Upper lobe of left lung (tissue), 6 donors: ENCODE measurements around the gene NTPCR. TPM values are rescaled to one million over a fixed set of nuclear protein-coding genes. Genes with fewer than 3 reads are reported as not detected.

Source experiments
- ATAC-seq, 2 donors: fragments of 200-7000 bp; cut with Tn5 transposase; one replicate each; pipeline ENCODE4 v1.9.1; 2022; ENCODE audit warnings: mild to moderate bottlenecking in 2 of 2, moderate library complexity in 2 of 2; ENCODE audit not compliant: low FRiP score in 2 of 2
- DNase-seq, 2 donors: peaks; one replicate each; pipeline ENCODE4 v3.0.0-alpha.2; 2019 to 2020
- H3K27ac ChIP-seq, 4 donors: fragments of 200-600 bp; sonication (generic); one replicate each; pipeline ENCODE4 v1.5.1; 2016 to 2019
- H3K27me3 ChIP-seq, 4 donors: fragments of 200-600 bp; sonication (generic); one replicate each; pipeline ENCODE4 v1.5.1; 2017 to 2019
- H3K36me3 ChIP-seq, 4 donors: fragments of 200-600 bp; sonication (generic); one replicate each; pipeline ENCODE4 v1.5.1; 2016 to 2019
- H3K4me1 ChIP-seq, 4 donors: fragments of 200-600 bp; sonication (generic); one replicate each; pipeline ENCODE4 v1.5.1; 2018 to 2019
- H3K4me3 ChIP-seq, 4 donors: fragments of 200-600 bp; sonication (generic); one replicate each; pipeline ENCODE4 v1.5.1; 2017 to 2019; ENCODE audit warnings: mild to moderate bottlenecking in 2 of 4, moderate library complexity in 1 of 4
- H3K9me3 ChIP-seq, 4 donors: fragments of 200-600 bp; sonication (generic); one replicate each; pipeline ENCODE4 v1.5.1; 2018 to 2019
- EP300 ChIP-seq, 4 donors: sonication (generic); formaldehyde crosslinking; IDR thresholded peaks; one replicate each; pipeline ENCODE4 v1.5.1; 2017; ENCODE audit warnings: antibody characterized with exemption in 4 of 4, control low read depth in 2 of 4
- POLR2A ChIP-seq, 4 donors: fragments of 450-650 bp; IDR thresholded peaks; one replicate each; pipeline ENCODE4 v1.5.1; 2016 to 2017; ENCODE audit warnings: antibody characterized with exemption in 4 of 4, mild to moderate bottlenecking in 2 of 4
- POLR2AphosphoS5 ChIP-seq, 2 donors: sonication (generic); formaldehyde crosslinking; IDR thresholded peaks; one replicate each; pipeline ENCODE4 v1.5.1; 2017; ENCODE audit warnings: antibody characterized with exemption in 2 of 2
- WGBS, 2 donors: methylation state at CpG; one replicate each; pipeline ENCODE4 v1.1.5; 2017 to 2018; 5-methylcytosine and 5-hydroxymethylcytosine counted together
- total RNA-seq, 6 donors: library from RNA; depleted of rRNA in 4 of 6; stranded (reverse); fragments of >200 nt in 4 of 6; gene quantifications; one replicate each; pipeline versions ENCODE4 v1.1.0 to v1.2.1, GENCODE V29; 2016 to 2021
- TF ChIP-seq, protein P1 (sequence below), 6 experiments: fragments of 450-650 bp in 4 of 6; fragments of 200-600 bp in 2 of 6; sonication (generic) in 2 of 6; IDR thresholded peaks; one replicate each; pipeline ENCODE4 v1.5.1; 2016 to 2019; ENCODE audit warnings: antibody characterized with exemption in 6 of 6
- donor health status: DM: no; HTN: no; CAD: no; lungs with moderate emphysema.
- donor health status: DM: no; HTN: yes; CAD: no; lungs with severe emphysema.

NTPCR gene
- total RNA-seq, 6 donors from 2014 or later: 15.2 to 35.5 (median 21.2) TPM

DNA sequence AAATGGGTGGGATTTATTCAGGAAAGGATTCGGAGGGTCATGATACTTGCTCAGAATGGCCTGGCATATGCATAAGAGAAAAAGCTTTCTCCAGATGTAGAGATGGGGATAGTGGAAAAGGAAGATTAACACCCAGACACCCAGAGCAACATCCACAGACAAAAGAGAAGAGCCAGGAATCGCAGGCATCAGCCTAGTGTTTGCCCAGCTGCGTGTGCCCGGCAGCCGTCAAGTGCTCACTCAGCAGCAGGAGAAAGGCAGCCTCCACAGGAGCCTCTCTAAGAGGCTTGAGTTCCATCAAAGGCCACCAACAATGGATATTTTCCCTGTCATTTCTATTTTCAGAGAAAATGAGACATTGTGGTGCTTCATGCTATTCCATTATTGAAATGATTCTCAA, 54.7 kb downstream of the NTPCR start:
- DNase-seq (no peak), ATAC-seq (no peak)
- H3K27me3 ChIP-seq: no peaks in the 10 kb centered on the region
- no peaks in the 10 kb centered on the region for H3K36me3 ChIP-seq
- no peak overlapping the region for H3K4me3 ChIP-seq
- WGBS, 2 donors: 77 to 90% methylated on average over 5 of the region's 5 CpGs
- H3K4me1 ChIP-seq: no peaks in the 10 kb centered on the region
- H3K27ac ChIP-seq: no peak overlapping the region
- no peaks in the 10 kb centered on the region for H3K9me3 ChIP-seq
- TF ChIP-seq EP300 (IDR thresholded peaks at IDR 0.05) (no peak), POLR2AphosphoS5 (IDR thresholded peaks at IDR 0.05) (no peak), POLR2A (IDR thresholded peaks at IDR 0.05) (no peak)
- TF ChIP-seq, protein P1, sequence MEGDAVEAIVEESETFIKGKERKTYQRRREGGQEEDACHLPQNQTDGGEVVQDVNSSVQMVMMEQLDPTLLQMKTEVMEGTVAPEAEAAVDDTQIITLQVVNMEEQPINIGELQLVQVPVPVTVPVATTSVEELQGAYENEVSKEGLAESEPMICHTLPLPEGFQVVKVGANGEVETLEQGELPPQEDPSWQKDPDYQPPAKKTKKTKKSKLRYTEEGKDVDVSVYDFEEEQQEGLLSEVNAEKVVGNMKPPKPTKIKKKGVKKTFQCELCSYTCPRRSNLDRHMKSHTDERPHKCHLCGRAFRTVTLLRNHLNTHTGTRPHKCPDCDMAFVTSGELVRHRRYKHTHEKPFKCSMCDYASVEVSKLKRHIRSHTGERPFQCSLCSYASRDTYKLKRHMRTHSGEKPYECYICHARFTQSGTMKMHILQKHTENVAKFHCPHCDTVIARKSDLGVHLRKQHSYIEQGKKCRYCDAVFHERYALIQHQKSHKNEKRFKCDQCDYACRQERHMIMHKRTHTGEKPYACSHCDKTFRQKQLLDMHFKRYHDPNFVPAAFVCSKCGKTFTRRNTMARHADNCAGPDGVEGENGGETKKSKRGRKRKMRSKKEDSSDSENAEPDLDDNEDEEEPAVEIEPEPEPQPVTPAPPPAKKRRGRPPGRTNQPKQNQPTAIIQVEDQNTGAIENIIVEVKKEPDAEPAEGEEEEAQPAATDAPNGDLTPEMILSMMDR (IDR thresholded peaks at IDR 0.05): no peak

- Histone ChIP-seq H3K9me3 (no peaks in the 10 kb centered on the region), H3K4me1 (no peaks in the 10 kb centered on the region), H3K27me3 (no peaks in the 10 kb centered on the region), H3K36me3 (no peaks in the 10 kb centered on the region), H3K27ac (no peak overlapping the region), H3K4me3 (no peak overlapping the region)
- 91 to 100% methylated on average over 8 of the region's 8 CpGs for WGBS, 2 donors
- no peak for TF ChIP-seq POLR2AphosphoS5 (IDR thresholded peaks at IDR 0.05)
- TF ChIP-seq EP300 (IDR thresholded peaks at IDR 0.05): no peak
- TF ChIP-seq POLR2A (IDR thresholded peaks at IDR 0.05): no peak
- TF ChIP-seq, protein P1 (IDR thresholded peaks at IDR 0.05): no peak
- no peak for DNase-seq
- ATAC-seq: no peak
Observed at GRCh38 chr1:233005703-233006102, 55.3 kb downstream of the NTPCR start.

DNA sequence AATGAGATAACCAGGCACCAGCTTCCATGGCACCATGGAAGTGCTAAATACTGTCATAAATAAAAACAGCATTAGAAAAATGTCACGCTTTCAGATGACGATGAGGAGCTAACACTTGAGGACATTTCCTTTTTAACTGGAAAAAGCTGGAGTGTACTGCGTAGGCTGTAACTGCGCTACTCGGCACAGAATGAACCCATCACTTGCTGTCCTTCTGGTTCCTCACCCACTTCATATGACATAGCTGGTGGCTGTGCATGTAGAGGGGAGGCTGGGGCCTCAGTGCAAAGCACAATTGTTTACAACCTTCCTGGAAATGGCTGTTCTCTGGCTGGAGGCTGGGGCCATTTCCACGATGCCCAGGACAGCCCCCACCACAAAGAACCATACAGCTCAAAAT, 55.7 kb downstream of the NTPCR start:
- TF ChIP-seq, protein P1 (IDR thresholded peaks at IDR 0.05): no peak
- TF ChIP-seq EP300 (IDR thresholded peaks at IDR 0.05) (no peak), POLR2AphosphoS5 (IDR thresholded peaks at IDR 0.05) (no peak)
- 85 to 92% methylated on average over 6 of the region's 6 CpGs for WGBS, 2 donors
- H3K4me1 ChIP-seq: no peaks in the 10 kb centered on the region
- H3K27me3 ChIP-seq: no peaks in the 10 kb centered on the region
- no peak for DNase-seq
- no peak overlapping the region for H3K27ac ChIP-seq
- H3K36me3 ChIP-seq: no peaks in the 10 kb centered on the region
- ATAC-seq: no peak
- no peaks in the 10 kb centered on the region for H3K9me3 ChIP-seq
- no peak overlapping the region for H3K4me3 ChIP-seq

GRCh38 chr1:233006541-233006973, 56.1 kb downstream of the NTPCR start:
- H3K4me1 ChIP-seq: no peaks in the 10 kb centered on the region
- ATAC-seq (no peak), DNase-seq (no peak)
- TF ChIP-seq, protein P1 (IDR thresholded peaks at IDR 0.05): no peak
- TF ChIP-seq POLR2AphosphoS5 (IDR thresholded peaks at IDR 0.05) (no peak), EP300 (IDR thresholded peaks at IDR 0.05) (no peak), POLR2A (IDR thresholded peaks at IDR 0.05) (no peak)
- no peaks in the 10 kb centered on the region for H3K9me3 ChIP-seq
- no peak overlapping the region for H3K4me3 ChIP-seq
- WGBS, 2 donors: 91 to 95% methylated on average over 3 of the region's 3 CpGs
- no peaks in the 10 kb centered on the region for H3K27me3 ChIP-seq
- H3K27ac ChIP-seq: no peak overlapping the region
- H3K36me3 ChIP-seq: no peaks in the 10 kb centered on the region

- 70 to 85% methylated on average over 3 of the region's 3 CpGs for WGBS, 2 donors
- TF ChIP-seq POLR2AphosphoS5 (IDR thresholded peaks at IDR 0.05) (no peak), EP300 (IDR thresholded peaks at IDR 0.05) (no peak), POLR2A (IDR thresholded peaks at IDR 0.05) (no peak)
- TF ChIP-seq, protein P1 (IDR thresholded peaks at IDR 0.05): no peak
- no peak for ATAC-seq
Observed at GRCh38 chr1:233010146-233010545, 59.7 kb downstream of the NTPCR start.

More at GRCh38 chr1:233010146-233010545, 59.7 kb downstream of the NTPCR start:
- no peaks in the 10 kb centered on the region for H3K36me3 ChIP-seq
- H3K4me1 ChIP-seq: no peaks in the 10 kb centered on the region
- H3K9me3 ChIP-seq: no peaks in the 10 kb centered on the region
- no peak overlapping the region for H3K27ac ChIP-seq
- no peak overlapping the region for H3K4me3 ChIP-seq
- no peaks in the 10 kb centered on the region for H3K27me3 ChIP-seq
- DNase-seq: no peak
